A549 (cell line): Measurements from ENCODE around the gene LGR6. TPM values are rescaled to one million over a fixed set of nuclear protein-coding genes. Genes with fewer than 3 reads are reported as not detected.

Experiments used
- ATAC-seq, 2 experiments: fragments of 200-7000 bp in 1 of 2; fragments of >200 bp in 1 of 2; cut with Nextera tagmentation in 1 of 2; cut with Tn5 transposase in 1 of 2; 3 replicates each; pipeline versions ENCODE4 v1.8.0 to v1.9.1; 2018 to 2020; ENCODE audit warnings: mild to moderate bottlenecking in 1 of 2, moderate library complexity in 1 of 2
- CTCF ChIA-PET: fragments of 300-600 bp; sonication (Branson Sonifier 250); formaldehyde crosslinking; extraction: SDS; loops from one replicate; lab custom pipeline; 2021; ENCODE audit warnings: antibody characterized with exemption, inconsistent platforms; lab: Yijun Ruan, JAX
- POLR2A ChIA-PET: fragments of 350-600 bp; formaldehyde crosslinking; extraction: SDS; loops from one replicate; lab custom pipeline; 2021; ENCODE audit warnings: antibody characterized with exemption, inconsistent platforms; lab: Yijun Ruan, JAX
- DNase-seq, 2 experiments: peaks; one replicate each; pipeline versions ENCODE4 v3.0.0 to v3.0.0-alpha.2; 2011 to 2016; ENCODE audit warnings: low read depth in 1 of 2, low spot score in 1 of 2
- FAIRE-seq: peaks from 2 replicates; lab custom pipeline; 2011; peaks lifted over from hg19 to GRCh38; lab: Jason Lieb, UNC
- H3K27ac ChIP-seq, 2 experiments: fragments of >200 bp; sonication (Bioruptor Twin); formaldehyde crosslinking; 3 replicates each; pipeline ENCODE4 v1.5.1; 2016 to 2017
- H3K4me1 ChIP-seq: fragments of >200 bp; sonication (Bioruptor Twin); formaldehyde crosslinking; 3 replicates; pipeline ENCODE4 v1.6.1; 2016
- H3K4me2 ChIP-seq: fragments of >200 bp; sonication (Bioruptor Twin); formaldehyde crosslinking; 3 replicates; pipeline ENCODE4 v1.6.1; 2016
- H3K4me3 ChIP-seq: fragments of >200 bp; sonication (Bioruptor Twin); formaldehyde crosslinking; 3 replicates; pipeline ENCODE4 v1.5.1; 2016
- H3K9me3 ChIP-seq: fragments of >200 bp; sonication (Bioruptor Twin); formaldehyde crosslinking; 3 replicates; pipeline ENCODE4 v1.6.1; 2016
- BCL3 ChIP-seq: fragments of >200 bp; sonication (Bioruptor Twin); formaldehyde crosslinking; IDR thresholded peaks from 3 replicates; pipeline ENCODE4 v1.6.1; 2016
- CHD2 ChIP-seq: fragments of 150-350 bp; IDR thresholded peaks from 2 replicates; pipeline ENCODE4 v1.6.1; 2014; ENCODE audit warnings: low read length; ENCODE audit not compliant: partially characterized antibody
- CHD4 ChIP-seq: fragments of 200-600 bp; sonication (generic); IDR thresholded peaks from 2 replicates; pipeline ENCODE4 v1.6.1; 2016; ENCODE audit warnings: antibody characterized with exemption, mild to moderate bottlenecking, borderline replicate concordance
- E2F6 ChIP-seq: IDR thresholded peaks from 2 replicates; pipeline ENCODE4 v1.6.1; 2012; ENCODE audit warnings: low read depth, borderline replicate concordance
- EHMT2 ChIP-seq: fragments of 200-600 bp; sonication (generic); IDR thresholded peaks from 2 replicates; pipeline ENCODE4 v1.6.1; 2016; ENCODE audit warnings: antibody characterized with exemption, low read depth, mild to moderate bottlenecking, moderate library complexity
- FOSB ChIP-seq: fragments of 250-450 bp; sonication (Bioruptor Pico); IDR thresholded peaks from 2 replicates; pipeline ENCODE4 v1.5.0; 2020; ENCODE audit warnings: mild to moderate bottlenecking, moderate library complexity
- HDAC2 ChIP-seq: fragments of 200-600 bp; sonication (generic); IDR thresholded peaks from 2 replicates; pipeline ENCODE4 v1.6.1; 2016
- HMGXB4 ChIP-seq: fragments of 250-450 bp; sonication (Bioruptor Pico); IDR thresholded peaks from 2 replicates; pipeline ENCODE4 v1.5.0; 2021; ENCODE audit warnings: mild to moderate bottlenecking, moderate library complexity, borderline replicate concordance
- HOXA7 ChIP-seq: fragments of 250-450 bp; sonication (Bioruptor Pico); IDR thresholded peaks from 2 replicates; pipeline ENCODE4 v1.5.0; 2020; ENCODE audit warnings: mild to moderate bottlenecking, moderate library complexity
- JUNB ChIP-seq: fragments of >200 bp; sonication (Bioruptor Twin); formaldehyde crosslinking; IDR thresholded peaks from 2 replicates; pipeline ENCODE4 v1.6.1; 2016
- MAZ ChIP-seq: fragments of 150-350 bp; IDR thresholded peaks from 2 replicates; pipeline ENCODE4 v1.6.1; 2014; ENCODE audit warnings: antibody characterized with exemption, low read depth, low read length, borderline replicate concordance
- MYC ChIP-seq: IDR thresholded peaks from 2 replicates; pipeline ENCODE4 v1.6.1; 2012; ENCODE audit warnings: mild to moderate bottlenecking, inconsistent platforms, low read length, improper control_type of control experiment, borderline replicate concordance
- NFE2L2 ChIP-seq: fragments of 150-350 bp; conservative IDR thresholded peaks from 2 replicates; pipeline ENCODE4 v1.6.1; 2014; ENCODE audit warnings: low read length
- POLR2A ChIP-seq: IDR thresholded peaks from 2 replicates; pipeline ENCODE4 v1.6.1; 2012; ENCODE audit warnings: mild to moderate bottlenecking, low read length
- POLR2AphosphoS2 ChIP-seq: conservative IDR thresholded peaks from 2 replicates; pipeline ENCODE4 v1.6.1; 2012; ENCODE audit warnings: low read length, improper control_type of control experiment, inconsistent platforms
- RAD21 ChIP-seq, 2 experiments: fragments of >200 bp in 1 of 2; sonication (Bioruptor Twin) in 1 of 2; formaldehyde crosslinking in 1 of 2; IDR thresholded peaks in 1 of 2; conservative IDR thresholded peaks in 1 of 2; 2 replicates in 1 of 2; 3 replicates in 1 of 2; pipeline ENCODE4 v1.6.1; 2012 to 2018; ENCODE audit warnings: inconsistent platforms in 1 of 2
- RCOR1 ChIP-seq: fragments of 150-350 bp; IDR thresholded peaks from 2 replicates; pipeline ENCODE4 v1.6.1; 2014; ENCODE audit warnings: antibody characterized with exemption, low read length, low read depth
- TFCP2L1 ChIP-seq: fragments of 250-450 bp; sonication (Bioruptor Pico); IDR thresholded peaks from 2 replicates; pipeline ENCODE4 v1.5.0; 2021; ENCODE audit warnings: mild to moderate bottlenecking
- ZFP36 ChIP-seq: fragments of 450-650 bp; IDR thresholded peaks from 2 replicates; pipeline ENCODE4 v1.6.1; 2014; ENCODE audit warnings: borderline replicate concordance; ENCODE audit not compliant: partially characterized antibody
- ZSCAN20 ChIP-seq: fragments of 250-450 bp; sonication (Bioruptor Pico); IDR thresholded peaks from 2 replicates; pipeline ENCODE4 v1.8.0; 2022; ENCODE audit warnings: mild to moderate bottlenecking, moderate library complexity
- WGBS: methylation state at CpG from one replicate; pipeline ENCODE4 v1.1.6; 2017; ENCODE audit errors: missing lambda C conversion rate; 5-methylcytosine and 5-hydroxymethylcytosine counted together
- polyA plus RNA-seq, 4 experiments: library from polyadenylated mRNA; depleted of rRNA in 3 of 4; stranded (reverse); fragments of >200 nt; fragmentation: RNase III in 1 of 4; extraction: RNeasy Plus Mini Kit Qiagen cat#74134 plus additional on column Dnase treatment in 1 of 4; gene quantifications; 2 replicates in 3 of 4; 3 replicates in 1 of 4; pipeline ENCODE4 v1.2.3, GENCODE V29; 2011 to 2017

The LGR6 gene
- polyA plus RNA-seq, 2 of the 4 experiments (the other 2 are of a cell fraction): 0.84 to 1.1 TPM

- no peak for TF ChIP-seq TFCP2L1 (CRISPR knock-in tag)
- TF ChIP-seq POLR2A: no peak
- no peak for TF ChIP-seq MYC
- no peak for TF ChIP-seq E2F6
- TF ChIP-seq MAZ: no peak
- TF ChIP-seq CHD4: no peak
- no peak for TF ChIP-seq JUNB
- TF ChIP-seq FOSB (CRISPR knock-in tag): no peak
- TF ChIP-seq CHD2: no peak
- no peak for TF ChIP-seq RCOR1
- no peak for TF ChIP-seq ZFP36
- no peak for TF ChIP-seq ZSCAN20
- TF ChIP-seq POLR2AphosphoS2: no peak
- TF ChIP-seq HMGXB4: no peak
- no peak for DNase-seq
- ChIA-PET POLR2A (no interaction called here), CTCF (no interaction called here)
- Histone ChIP-seq H3K4me1 (peaks cover 28% of the 10 kb centered on the region), H3K4me3 (no peak overlapping the region), H3K4me2 (no peak overlapping the region), H3K27ac (no peak overlapping the region), H3K9me3 (no peaks in the 10 kb centered on the region)
- no peak for ATAC-seq
- 87% methylated on average over 10 of the region's 10 CpGs for WGBS
- no peak for FAIRE-seq
These were observed 35.7 kb upstream of the LGR6 start for GRCh38 chr1:202157945-202158344.

GRCh38 chr1:202158810-202159533, 34.6 kb upstream of the LGR6 start:
- no peak overlapping the region for H3K4me3 ChIP-seq
- no peak for TF ChIP-seq HMGXB4
- ChIA-PET POLR2A (no interaction called here), CTCF (interaction anchor here (1.4 kb wide), 1 partner anchor 24 kb away, joined by 4 read pairs; no protein-coding TSS in a partner anchor)
- H3K4me1 ChIP-seq: peaks cover 29% of the 10 kb centered on the region
- no peak for ATAC-seq
- H3K27ac ChIP-seq: no peak overlapping the region
- no peak for FAIRE-seq
- no peaks in the 10 kb centered on the region for H3K9me3 ChIP-seq
- 86% methylated on average over 9 of the region's 10 CpGs for WGBS
- DNase-seq: no peak
- H3K4me2 ChIP-seq: no peak overlapping the region

GRCh38 chr1:202159534-202160371, 33.8 kb upstream of the LGR6 start:
- Histone ChIP-seq H3K9me3 (no peaks in the 10 kb centered on the region), H3K27ac (no peak overlapping the region; a peak in 1 of 6 replicates), H3K4me2 (no peak overlapping the region), H3K4me3 (no peak overlapping the region), H3K4me1 (peaks cover 23% of the 10 kb centered on the region)
- WGBS: 94% methylated on average over 16 of the region's 16 CpGs
- no peak for TF ChIP-seq EHMT2
- no peak for TF ChIP-seq MAZ
- no peak for TF ChIP-seq BCL3
- TF ChIP-seq TFCP2L1 (CRISPR knock-in tag): no peak
- no peak for TF ChIP-seq E2F6
- TF ChIP-seq NFE2L2: no peak
- no peak for TF ChIP-seq HOXA7 (CRISPR knock-in tag)
- no peak for TF ChIP-seq FOSB (CRISPR knock-in tag)
- no peak for TF ChIP-seq HDAC2
- no peak for TF ChIP-seq RAD21 (conservative IDR thresholded peaks at IDR 0.05 in 1 of 2, IDR thresholded peaks at IDR 0.05 in 1 of 2)
- no peak for TF ChIP-seq RCOR1
- TF ChIP-seq ZFP36: no peak
- DNase-seq (no peak), FAIRE-seq (no peak), ATAC-seq (no peak)
- ChIA-PET POLR2A (no interaction called here), CTCF (interaction anchor here (0.9 to 2.1 kb wide), 7 partner anchors 14 to 156 kb away, joined by 3 to 10 read pairs (median 4); partner anchors contain the start of gene LGR6)
